ENCODE data around the gene DBN1. TPM values are rescaled to one million over a fixed set of nuclear protein-coding genes. Genes with fewer than 3 reads are reported as not detected.
A peak's percentile ranks its signal among the peaks of the same experiment; 100 is the strongest.

The DBN1 gene
- total RNA-seq, 1 donor from 2014 or later, result 369 TPM

- no peaks in the 10 kb centered on the region for H3K27me3 Mint-ChIP-seq (ENCODE audit: low read depth)
- no peak for TF ChIP-seq CTCF (IDR thresholded peaks at IDR 0.05; ENCODE audit: unreplicated experiment)
- H3K4me3 Mint-ChIP-seq, result peak overlapping the region; percentile 74
- peak; percentile 69 to 79 for DNase-seq (ENCODE audit: low spot score in 2 of 2, unreplicated experiment in 2 of 2)
- H3K27ac Mint-ChIP-seq, result peak overlapping the region; percentile 96
- no peaks in the 10 kb centered on the region for H3K9me3 Mint-ChIP-seq
- H3K4me1 Mint-ChIP-seq, result peaks cover 55% of the 10 kb centered on the region
- peaks cover 13% of the 10 kb centered on the region for H3K36me3 Mint-ChIP-seq
These were observed 21.1 kb upstream of the DBN1 start for GRCh38 chr5:177494346-177495195.

GRCh38 chr5:177493795-177494345 is 20.4 kb upstream of the DBN1 start:
- no peaks in the 10 kb centered on the region for H3K27me3 Mint-ChIP-seq (ENCODE audit: low read depth)
- no peak for DNase-seq (ENCODE audit: low spot score in 2 of 2, unreplicated experiment in 2 of 2)
- peaks cover 50% of the 10 kb centered on the region for H3K4me1 Mint-ChIP-seq
- peak overlapping the region; percentile 39 for H3K4me3 Mint-ChIP-seq
- TF ChIP-seq CTCF (IDR thresholded peaks at IDR 0.05; ENCODE audit: unreplicated experiment), result no peak
- H3K36me3 Mint-ChIP-seq, result peaks cover 15% of the 10 kb centered on the region
- H3K9me3 Mint-ChIP-seq, result no peaks in the 10 kb centered on the region
- peak overlapping the region; percentile 96 for H3K27ac Mint-ChIP-seq

GRCh38 chr5:177492841-177493240 is 19.4 kb upstream of the DBN1 start:
- H3K27me3 Mint-ChIP-seq (ENCODE audit: low read depth), result no peaks in the 10 kb centered on the region
- H3K4me1 Mint-ChIP-seq, result peaks cover 41% of the 10 kb centered on the region

GRCh38 chr5:177491983-177492746 is 18.7 kb upstream of the DBN1 start:
- Mint-ChIP-seq H3K27me3 (ENCODE audit: low read depth) (no peaks in the 10 kb centered on the region), H3K9me3 (no peaks in the 10 kb centered on the region), H3K36me3 (peaks cover 25% of the 10 kb centered on the region), H3K4me3 (no peak overlapping the region), H3K4me1 (peaks cover 38% of the 10 kb centered on the region), H3K27ac (peak overlapping the region; percentile 96)
- no peak for TF ChIP-seq CTCF (IDR thresholded peaks at IDR 0.05; ENCODE audit: unreplicated experiment)
- no peak for DNase-seq (ENCODE audit: low spot score in 2 of 2, unreplicated experiment in 2 of 2)

More at GRCh38 chr5:177492841-177493240, 19.4 kb upstream of the DBN1 start:
- H3K9me3 Mint-ChIP-seq, result no peaks in the 10 kb centered on the region
- peaks cover 21% of the 10 kb centered on the region for H3K36me3 Mint-ChIP-seq
- TF ChIP-seq CTCF (IDR thresholded peaks at IDR 0.05; ENCODE audit: unreplicated experiment), result no peak
- peak overlapping the region; percentile 96 for H3K27ac Mint-ChIP-seq
- no peak for DNase-seq (ENCODE audit: low spot score in 2 of 2, unreplicated experiment in 2 of 2)
- H3K4me3 Mint-ChIP-seq, result peak overlapping the region; percentile 9

- peak overlapping the region; percentile 53 for H3K27ac Mint-ChIP-seq
- no peaks in the 10 kb centered on the region for H3K9me3 Mint-ChIP-seq
- DNase-seq (ENCODE audit: low spot score in 2 of 2, unreplicated experiment in 2 of 2), result peak; percentile 67 to 83
- no peaks in the 10 kb centered on the region for H3K27me3 Mint-ChIP-seq (ENCODE audit: low read depth)
- H3K4me3 Mint-ChIP-seq, result no peak overlapping the region
- peaks cover 38% of the 10 kb centered on the region for H3K4me1 Mint-ChIP-seq
- TF ChIP-seq CTCF (IDR thresholded peaks at IDR 0.05; ENCODE audit: unreplicated experiment), result peak; percentile 99
- peaks cover 28% of the 10 kb centered on the region for H3K36me3 Mint-ChIP-seq
These were observed 18.1 kb upstream of the DBN1 start for GRCh38 chr5:177491429-177491945.
